Stimulated activated CD4-positive, alpha-beta T cell treated with anti-CD3 and anti-CD28 coated beads, Interleukin-15, amount 100 ng/mL, for 24 hours (primary cell): ENCODE measurements around the gene RNH1.
"Not testable (repeated sequence)": the region's sequence is repeated elsewhere in the genome, so short reads cannot be mapped to it uniquely, and the experiment has no call there.

ENCODE experiments used
- DNase-seq: peaks from one replicate; pipeline ENCODE4 v3.0.0-alpha.2; 2020

Gene RNH1

GRCh38 chr11:516918-517685 lies 10.1 kb upstream of the RNH1 start:
- not testable (repeated sequence) for DNase-seq

GRCh38 chr11:516400-516799 lies 9.4 kb upstream of the RNH1 start:
- no peak for DNase-seq

- DNase-seq: no peak
Observed at GRCh38 chr11:515131-515530, 8.1 kb upstream of the RNH1 start.

- no peak for DNase-seq
Observed at GRCh38 chr11:514606-515005, 7.6 kb upstream of the RNH1 start.

- no peak for DNase-seq
Observed at GRCh38 chr11:512761-513595, 5.9 kb upstream of the RNH1 start.

GRCh38 chr11:508956-509355 lies 1.9 kb upstream of the RNH1 start:
- DNase-seq: no peak

- no peak for DNase-seq
Observed at GRCh38 chr11:507727-508515, 879 bp upstream of the RNH1 start.

GRCh38 chr11:506238-506994 lies 626 bp downstream of the RNH1 start:
- peak; percentile 98 for DNase-seq

- no peak for DNase-seq
Observed at GRCh38 chr11:504994-505344, 2.1 kb downstream of the RNH1 start.

GRCh38 chr11:504053-504993 lies 2.7 kb downstream of the RNH1 start:
- peak; percentile 40 for DNase-seq

- peak; percentile 55 for DNase-seq
Observed at GRCh38 chr11:503179-503981, 3.7 kb downstream of the RNH1 start.

GRCh38 chr11:502288-503178 lies 4.5 kb downstream of the RNH1 start:
- DNase-seq: no peak

GRCh38 chr11:501683-502287 lies 5.3 kb downstream of the RNH1 start:
- no peak for DNase-seq

GRCh38 chr11:501001-501682 lies 5.9 kb downstream of the RNH1 start:
- DNase-seq: no peak

- no peak for DNase-seq
Observed at GRCh38 chr11:499201-500076, 7.6 kb downstream of the RNH1 start.

GRCh38 chr11:498297-499181 lies 8.5 kb downstream of the RNH1 start:
- no peak for DNase-seq
